HFFc6 (cell line): Measurements from ENCODE around the gene ABHD17C. TPM values are rescaled to one million over a fixed set of nuclear protein-coding genes. Genes with fewer than 3 reads are reported as not detected.
"Not testable (repeated sequence)": the region's sequence is repeated elsewhere in the genome, so short reads cannot be mapped to it uniquely, and the experiment has no call there.

ENCODE experiments used
- DNase-seq: peaks from one replicate; pipeline ENCODE4 v3.0.0-alpha.2; 2018
- H3K27ac Mint-ChIP-seq: 2 replicates; pipeline ENCODE4 v1.8.0; 2020; ENCODE audit warnings: mild to moderate bottlenecking, mixed read lengths
- H3K27me3 Mint-ChIP-seq: 2 replicates; pipeline ENCODE4 v1.8.0; 2021; ENCODE audit warnings: mild to moderate bottlenecking, moderate library complexity, mixed read lengths; ENCODE audit not compliant: insufficient read depth
- H3K36me3 Mint-ChIP-seq: 2 replicates; pipeline ENCODE4 v1.8.0; 2021; ENCODE audit warnings: low read depth, mixed read lengths
- H3K4me1 Mint-ChIP-seq: 2 replicates; pipeline ENCODE4 v1.8.0; 2020; ENCODE audit warnings: low read depth, mixed read lengths
- H3K4me3 Mint-ChIP-seq: 2 replicates; pipeline ENCODE4 v1.8.0; 2020; ENCODE audit warnings: mild to moderate bottlenecking, moderate library complexity, mixed read lengths
- H3K9me3 Mint-ChIP-seq: 2 replicates; pipeline ENCODE4 v1.8.0; 2020; ENCODE audit warnings: mild to moderate bottlenecking, mixed read lengths
- total RNA-seq, 6 experiments: library from RNA; stranded (reverse); fragmentation: NEBNext Ultra II Directional; extraction: Animal tissue kit (Norgen Biotek cat#: 25700); gene quantifications; 2 replicates in 1 of 6; 3 replicates in 5 of 6; pipeline ENCODE4 v1.2.3, GENCODE V29; 2021
- TF ChIP-seq, protein P1 (sequence below): fragments of 200-600 bp; sonication (generic); IDR thresholded peaks from 2 replicates; pipeline ENCODE4 v1.5.0; 2021; ENCODE audit warnings: antibody characterized with exemption, mild to moderate bottlenecking

The ABHD17C gene
- total RNA-seq, 6 experiments from 2014 or later = 8.5 to 21.4 (median 15.9) TPM

DNA sequence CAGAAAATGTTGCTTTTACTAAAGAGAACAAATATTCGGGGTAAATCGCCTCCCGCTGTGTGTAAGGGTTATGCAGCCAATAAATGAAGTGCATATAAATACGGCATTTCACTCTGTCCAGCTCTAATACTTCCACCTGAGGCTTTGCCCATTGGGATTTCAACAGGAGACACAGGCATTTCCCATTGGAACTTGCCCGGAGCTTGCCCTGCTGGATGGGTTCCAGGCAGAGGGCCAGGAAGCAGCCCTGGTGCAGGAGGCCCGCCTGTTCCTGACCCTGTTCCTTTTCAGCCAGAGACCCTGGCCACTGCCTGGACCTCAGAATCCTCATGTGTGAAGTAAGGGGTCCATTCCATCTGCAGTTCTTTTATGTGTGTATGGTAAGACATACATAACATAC, 66.6 kb downstream of the ABHD17C start:
- Mint-ChIP-seq H3K4me1 (no peaks in the 10 kb centered on the region), H3K27me3 (peaks cover 2% of the 10 kb centered on the region; the same call in 1 of the 2 replicates), H3K9me3 (no peaks in the 10 kb centered on the region), H3K36me3 (no peaks in the 10 kb centered on the region), H3K4me3 (no peak overlapping the region), H3K27ac (no peak overlapping the region)
- no peak for DNase-seq
- TF ChIP-seq, protein P1, sequence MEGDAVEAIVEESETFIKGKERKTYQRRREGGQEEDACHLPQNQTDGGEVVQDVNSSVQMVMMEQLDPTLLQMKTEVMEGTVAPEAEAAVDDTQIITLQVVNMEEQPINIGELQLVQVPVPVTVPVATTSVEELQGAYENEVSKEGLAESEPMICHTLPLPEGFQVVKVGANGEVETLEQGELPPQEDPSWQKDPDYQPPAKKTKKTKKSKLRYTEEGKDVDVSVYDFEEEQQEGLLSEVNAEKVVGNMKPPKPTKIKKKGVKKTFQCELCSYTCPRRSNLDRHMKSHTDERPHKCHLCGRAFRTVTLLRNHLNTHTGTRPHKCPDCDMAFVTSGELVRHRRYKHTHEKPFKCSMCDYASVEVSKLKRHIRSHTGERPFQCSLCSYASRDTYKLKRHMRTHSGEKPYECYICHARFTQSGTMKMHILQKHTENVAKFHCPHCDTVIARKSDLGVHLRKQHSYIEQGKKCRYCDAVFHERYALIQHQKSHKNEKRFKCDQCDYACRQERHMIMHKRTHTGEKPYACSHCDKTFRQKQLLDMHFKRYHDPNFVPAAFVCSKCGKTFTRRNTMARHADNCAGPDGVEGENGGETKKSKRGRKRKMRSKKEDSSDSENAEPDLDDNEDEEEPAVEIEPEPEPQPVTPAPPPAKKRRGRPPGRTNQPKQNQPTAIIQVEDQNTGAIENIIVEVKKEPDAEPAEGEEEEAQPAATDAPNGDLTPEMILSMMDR = no peak

DNA sequence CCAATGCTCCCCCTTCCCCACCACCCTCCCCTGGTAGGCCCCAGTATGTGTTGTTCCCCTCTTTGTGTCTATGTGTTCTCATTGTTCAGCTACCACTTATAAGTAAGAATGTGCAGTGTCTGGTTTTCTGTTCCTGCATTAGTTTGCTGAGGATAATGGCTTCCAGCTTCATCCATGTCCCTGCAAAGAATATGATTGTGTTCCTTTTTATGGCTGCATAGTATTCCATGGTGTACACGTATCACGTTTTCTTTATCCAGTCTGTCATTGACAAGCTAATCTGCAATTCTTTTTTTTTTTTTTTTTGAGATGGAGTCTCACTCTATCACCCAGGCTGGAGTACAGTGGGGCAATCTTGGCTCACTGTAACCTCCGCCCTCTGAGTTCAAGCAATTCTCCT, 68.1 kb downstream of the ABHD17C start:
- not testable (repeated sequence) for H3K4me3 Mint-ChIP-seq, DNase-seq, H3K9me3 Mint-ChIP-seq, H3K27ac Mint-ChIP-seq, H3K36me3 Mint-ChIP-seq, H3K27me3 Mint-ChIP-seq, H3K4me1 Mint-ChIP-seq

- no peak for DNase-seq
- Mint-ChIP-seq H3K36me3 (no peaks in the 10 kb centered on the region), H3K4me1 (no peaks in the 10 kb centered on the region), H3K27ac (no peak overlapping the region), H3K27me3 (no peaks in the 10 kb centered on the region; the same call in 1 of the 2 replicates), H3K4me3 (no peak overlapping the region), H3K9me3 (no peaks in the 10 kb centered on the region)
- TF ChIP-seq, protein P1 = no peak
Observed at GRCh38 chr15:80764535-80764934, 69.4 kb downstream of the ABHD17C start.

GRCh38 chr15:80766275-80766674, 71.2 kb downstream of the ABHD17C start:
- H3K27me3 Mint-ChIP-seq = no peaks in the 10 kb centered on the region; the same call in 1 of the 2 replicates
- DNase-seq = no peak

DNA sequence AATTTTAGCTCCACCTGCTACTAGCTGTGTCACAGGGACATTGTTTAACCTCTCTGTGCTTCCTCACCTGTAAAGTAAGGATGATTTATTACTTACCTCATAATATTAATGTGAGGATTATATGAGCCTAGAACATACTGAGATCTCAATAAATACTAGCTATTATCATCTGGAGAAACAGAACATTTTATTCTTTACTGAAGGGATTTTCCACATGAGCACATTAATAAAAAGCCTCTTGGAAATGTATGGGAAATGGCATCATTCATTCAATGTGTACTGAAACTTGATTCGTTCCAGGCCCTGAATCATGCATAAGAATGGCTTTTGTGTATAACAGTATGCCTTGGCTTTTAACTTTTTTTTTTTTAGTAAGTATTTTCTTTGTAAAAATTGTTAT, 73.0 kb downstream of the ABHD17C start:
- no peaks in the 10 kb centered on the region; the same call in 1 of the 2 replicates for H3K27me3 Mint-ChIP-seq
- no peak overlapping the region for H3K27ac Mint-ChIP-seq
- TF ChIP-seq, protein P1 = no peak

More at GRCh38 chr15:80766275-80766674, 71.2 kb downstream of the ABHD17C start:
- no peak overlapping the region for H3K27ac Mint-ChIP-seq
- H3K36me3 Mint-ChIP-seq = no peaks in the 10 kb centered on the region
- H3K4me1 Mint-ChIP-seq = no peaks in the 10 kb centered on the region
- TF ChIP-seq, protein P1 = no peak
- no peaks in the 10 kb centered on the region for H3K9me3 Mint-ChIP-seq
- H3K4me3 Mint-ChIP-seq = no peak overlapping the region

DNA sequence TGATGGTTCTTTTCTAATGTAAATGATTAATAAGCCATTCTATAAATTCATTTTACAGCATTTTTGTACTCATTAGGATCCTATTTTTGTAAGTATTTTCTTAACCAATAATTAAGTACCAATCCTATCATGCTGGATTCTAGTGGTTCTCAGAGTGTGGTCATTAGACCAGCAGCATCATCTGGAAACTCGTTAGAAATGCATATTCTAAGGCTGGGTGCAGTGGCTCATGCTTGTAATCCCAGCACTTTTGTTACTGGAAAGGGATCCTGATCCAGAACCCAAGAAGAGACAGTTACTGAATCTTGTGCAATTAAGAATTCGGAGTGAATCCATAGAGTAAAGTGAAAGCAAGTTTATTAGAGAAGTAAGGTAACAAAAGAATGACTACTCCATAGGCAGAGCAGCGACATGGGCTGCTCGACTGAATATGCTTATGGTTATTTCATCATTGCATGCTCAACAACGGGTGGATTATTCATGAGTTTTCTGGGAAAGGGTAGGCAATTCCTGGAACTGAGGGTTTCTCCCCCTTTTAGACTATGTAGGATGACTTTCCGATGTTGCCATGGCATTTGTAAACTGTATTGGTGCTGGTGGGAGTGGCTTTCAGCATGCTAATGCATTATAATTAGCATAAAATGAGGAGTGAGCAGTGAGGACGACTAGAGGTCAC, 74.2 kb downstream of the ABHD17C start:
- H3K4me1 Mint-ChIP-seq = no peaks in the 10 kb centered on the region; the same call in 1 of the 2 replicates
- no peaks in the 10 kb centered on the region for H3K36me3 Mint-ChIP-seq
- H3K27me3 Mint-ChIP-seq = no peaks in the 10 kb centered on the region
- DNase-seq = no peak
- H3K4me3 Mint-ChIP-seq = no peak overlapping the region
- no peaks in the 10 kb centered on the region for H3K9me3 Mint-ChIP-seq
- TF ChIP-seq, protein P1 = no peak
- no peak overlapping the region for H3K27ac Mint-ChIP-seq

More for the DNA sequence above, 73.0 kb downstream of the ABHD17C start:
- Mint-ChIP-seq H3K9me3 (no peaks in the 10 kb centered on the region), H3K4me1 (no peaks in the 10 kb centered on the region; the same call in 1 of the 2 replicates), H3K4me3 (no peak overlapping the region), H3K36me3 (no peaks in the 10 kb centered on the region)
- DNase-seq = no peak
